Measurements from ENCODE around the gene UXS1.

DNA sequence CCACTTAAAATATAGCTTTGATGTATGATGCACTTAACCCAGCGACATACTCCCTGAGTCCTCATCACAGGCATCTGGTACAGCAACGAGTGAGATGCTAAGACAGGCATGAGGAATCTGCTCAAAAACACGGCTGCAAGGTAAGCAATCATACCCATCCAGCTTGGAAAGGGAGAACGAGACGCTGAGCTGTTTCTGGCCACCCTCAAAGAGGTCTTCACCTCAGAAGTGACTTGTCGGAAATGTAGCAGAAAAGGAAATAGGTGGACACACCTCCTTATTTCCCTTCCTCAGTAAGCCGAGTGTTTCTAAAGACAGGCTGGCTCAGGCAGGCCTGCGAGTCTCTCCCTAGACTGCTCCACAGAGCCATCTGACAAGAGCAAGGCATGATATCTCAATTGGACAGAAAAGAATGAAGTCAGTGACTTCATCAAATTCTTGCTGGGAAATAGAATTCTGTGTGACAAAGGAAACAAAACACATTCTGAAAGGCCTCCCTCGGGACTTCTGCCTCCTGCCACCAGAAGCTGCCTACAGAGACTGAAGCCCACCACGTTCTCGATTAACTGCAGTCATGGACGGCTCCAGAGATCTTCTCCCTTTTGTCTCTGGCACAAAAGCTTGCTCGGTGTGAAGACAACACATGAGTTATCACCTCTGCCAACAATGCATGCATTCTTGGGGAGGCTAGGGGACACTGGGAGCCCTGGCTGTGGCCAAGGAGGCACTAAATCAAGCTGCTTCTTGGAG lies 84.3 kb downstream of the UXS1 start:
- TF ChIP-seq, protein P1, sequence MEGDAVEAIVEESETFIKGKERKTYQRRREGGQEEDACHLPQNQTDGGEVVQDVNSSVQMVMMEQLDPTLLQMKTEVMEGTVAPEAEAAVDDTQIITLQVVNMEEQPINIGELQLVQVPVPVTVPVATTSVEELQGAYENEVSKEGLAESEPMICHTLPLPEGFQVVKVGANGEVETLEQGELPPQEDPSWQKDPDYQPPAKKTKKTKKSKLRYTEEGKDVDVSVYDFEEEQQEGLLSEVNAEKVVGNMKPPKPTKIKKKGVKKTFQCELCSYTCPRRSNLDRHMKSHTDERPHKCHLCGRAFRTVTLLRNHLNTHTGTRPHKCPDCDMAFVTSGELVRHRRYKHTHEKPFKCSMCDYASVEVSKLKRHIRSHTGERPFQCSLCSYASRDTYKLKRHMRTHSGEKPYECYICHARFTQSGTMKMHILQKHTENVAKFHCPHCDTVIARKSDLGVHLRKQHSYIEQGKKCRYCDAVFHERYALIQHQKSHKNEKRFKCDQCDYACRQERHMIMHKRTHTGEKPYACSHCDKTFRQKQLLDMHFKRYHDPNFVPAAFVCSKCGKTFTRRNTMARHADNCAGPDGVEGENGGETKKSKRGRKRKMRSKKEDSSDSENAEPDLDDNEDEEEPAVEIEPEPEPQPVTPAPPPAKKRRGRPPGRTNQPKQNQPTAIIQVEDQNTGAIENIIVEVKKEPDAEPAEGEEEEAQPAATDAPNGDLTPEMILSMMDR (IDR thresholded peaks at IDR 0.05): no peak
- TF ChIP-seq POLR2A (IDR thresholded peaks at IDR 0.05): no peak
